Gastroesophageal sphincter (tissue), 3 donors: ENCODE measurements around the gene FBF1.

Experiments
- CTCF ChIP-seq, 4 experiments: fragments of 200-600 bp in 2 of 4; fragments of 450-650 bp in 2 of 4; sonication (generic) in 1 of 4; IDR thresholded peaks; one replicate each; pipeline ENCODE4 v1.5.1; 2017 to 2019; ENCODE audit warnings: antibody characterized with exemption in 4 of 4, mild to moderate bottlenecking in 2 of 4, moderate library complexity in 2 of 4
- POLR2A ChIP-seq, 2 donors: fragments of 450-650 bp; IDR thresholded peaks; one replicate each; pipeline ENCODE4 v1.6.1; 2017; ENCODE audit warnings: antibody characterized with exemption in 2 of 2, mild to moderate bottlenecking in 2 of 2, moderate library complexity in 1 of 2

- TF ChIP-seq CTCF (IDR thresholded peaks at IDR 0.05): no peak
- no peak for TF ChIP-seq POLR2A (IDR thresholded peaks at IDR 0.05)
These were observed 9.6 kb upstream of the FBF1 start for GRCh38 chr17:75950421-75950820.
